ENCODE data around the gene STOX2.

The STOX2 gene, protein sequence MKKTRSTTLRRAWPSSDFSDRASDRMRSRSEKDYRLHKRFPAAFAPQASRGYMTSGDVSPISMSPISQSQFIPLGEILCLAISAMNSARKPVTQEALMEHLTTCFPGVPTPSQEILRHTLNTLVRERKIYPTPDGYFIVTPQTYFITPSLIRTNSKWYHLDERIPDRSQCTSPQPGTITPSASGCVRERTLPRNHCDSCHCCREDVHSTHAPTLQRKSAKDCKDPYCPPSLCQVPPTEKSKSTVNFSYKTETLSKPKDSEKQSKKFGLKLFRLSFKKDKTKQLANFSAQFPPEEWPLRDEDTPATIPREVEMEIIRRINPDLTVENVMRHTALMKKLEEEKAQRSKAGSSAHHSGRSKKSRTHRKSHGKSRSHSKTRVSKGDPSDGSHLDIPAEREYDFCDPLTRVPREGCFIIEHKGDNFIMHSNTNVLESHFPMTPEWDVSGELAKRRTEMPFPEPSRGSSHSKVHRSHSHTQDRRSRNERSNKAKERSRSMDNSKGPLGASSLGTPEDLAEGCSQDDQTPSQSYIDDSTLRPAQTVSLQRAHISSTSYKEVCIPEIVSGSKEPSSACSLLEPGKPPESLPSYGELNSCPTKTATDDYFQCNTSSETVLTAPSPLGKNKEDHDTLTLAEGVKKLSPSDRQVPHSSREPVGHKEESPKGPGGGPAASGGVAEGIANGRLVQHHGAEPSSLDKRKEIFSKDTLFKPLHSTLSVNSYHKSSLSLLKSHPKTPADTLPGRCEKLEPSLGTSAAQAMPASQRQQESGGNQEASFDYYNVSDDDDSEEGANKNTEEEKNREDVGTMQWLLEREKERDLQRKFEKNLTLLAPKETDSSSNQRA (N-terminal part only)

GRCh38 chr4:183905081-183905592, at the start of gene STOX2:
Gene STOX2 (plus strand): TSS chr4:183905307. CDS start chr4:183906791, 1,484 bp downstream.
- FAIRE-seq (no peak), DNase-seq (ENCODE audit: low spot score) (no peak)

- no peak for FAIRE-seq
- no peak for DNase-seq (ENCODE audit: low spot score)
Measured at GRCh38 chr4:183855323-183856190, 49.5 kb upstream of the STOX2 start.

GRCh38 chr4:183857040-183857439, 48.1 kb upstream of the STOX2 start:
- DNase-seq (ENCODE audit: low spot score) = no peak
- FAIRE-seq = no peak

DNA sequence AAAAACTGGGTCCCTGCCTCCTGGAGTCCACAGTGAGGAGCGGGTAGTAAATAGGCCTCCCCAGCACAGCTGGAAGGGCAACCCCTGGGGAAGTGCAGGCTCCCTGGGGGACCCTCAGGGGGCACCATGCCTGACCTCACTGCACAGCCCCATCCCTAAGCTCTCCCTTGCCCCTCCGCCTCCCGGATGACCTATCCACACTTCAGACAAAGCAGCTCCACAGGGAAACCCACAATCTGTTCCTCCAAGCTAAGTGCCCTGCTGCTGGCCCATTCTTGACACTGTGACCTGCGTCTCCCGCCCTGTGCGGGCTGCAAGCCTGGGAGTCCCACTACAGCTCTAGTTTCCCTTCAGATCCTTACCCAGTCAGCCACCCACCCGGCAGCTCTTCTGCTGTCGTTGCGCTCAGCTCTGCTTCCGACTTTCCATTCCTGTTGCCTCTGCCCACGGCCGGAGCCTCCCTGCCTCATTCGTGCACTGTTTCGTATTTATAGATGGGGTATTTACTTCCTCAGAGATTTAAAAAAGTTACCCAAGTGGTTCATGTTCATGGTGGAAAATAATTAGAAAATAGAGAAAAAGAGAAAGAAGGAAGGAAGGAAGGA, 47.0 kb upstream of the STOX2 start:
- DNase-seq (ENCODE audit: low spot score) = no peak
- FAIRE-seq = no peak

GRCh38 chr4:183860119-183860518, 45.0 kb upstream of the STOX2 start:
- no peak for FAIRE-seq
- DNase-seq (ENCODE audit: low spot score) = no peak

DNA sequence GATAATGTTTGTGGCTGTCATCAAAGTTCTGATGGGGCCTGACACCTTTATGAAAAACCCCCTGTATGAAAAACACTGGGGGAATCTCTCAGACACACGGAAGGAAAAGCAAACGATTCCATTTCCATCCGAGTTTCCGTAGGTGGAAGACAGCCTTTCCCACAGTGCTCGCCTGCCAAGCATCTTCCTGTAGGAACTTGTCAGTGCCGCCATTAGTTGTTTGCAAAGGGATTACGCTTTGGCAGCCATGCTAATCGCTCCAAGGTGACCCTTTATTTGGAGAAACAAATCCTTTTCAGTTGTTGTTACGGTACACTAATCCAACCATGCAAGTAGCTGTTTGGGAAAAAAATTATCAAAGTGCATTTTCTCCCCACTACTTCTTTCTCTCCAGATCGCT, 44.4 kb upstream of the STOX2 start:
- DNase-seq (ENCODE audit: low spot score) = no peak
- no peak for FAIRE-seq

- no peak for DNase-seq (ENCODE audit: low spot score)
- no peak for FAIRE-seq
Measured at GRCh38 chr4:183861426-183861825, 43.7 kb upstream of the STOX2 start.

- no peak for FAIRE-seq
- DNase-seq (ENCODE audit: low spot score) = no peak
Measured at GRCh38 chr4:183863155-183863825, 41.8 kb upstream of the STOX2 start.

GRCh38 chr4:183867247-183867646, 37.9 kb upstream of the STOX2 start:
- FAIRE-seq (no peak), DNase-seq (ENCODE audit: low spot score) (no peak)

DNA sequence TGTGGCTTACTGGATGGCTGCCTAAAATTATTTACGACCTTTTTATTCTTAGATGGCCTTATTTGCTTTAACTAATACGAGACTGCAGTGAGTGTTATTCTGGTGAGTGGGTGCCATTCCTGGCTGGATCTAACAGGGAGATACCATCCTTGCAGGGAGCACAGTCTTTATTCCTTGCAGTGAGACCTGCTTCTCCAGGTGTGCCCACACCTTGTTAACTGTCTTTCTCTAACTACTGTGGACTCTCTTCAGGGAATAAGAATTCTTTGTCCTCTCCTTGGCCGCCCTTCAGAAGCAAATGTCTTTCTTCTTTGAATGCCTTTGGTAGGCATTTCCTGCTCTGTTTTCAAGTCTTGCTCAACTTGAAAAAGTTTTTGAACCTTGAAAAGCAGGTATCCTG, 34.1 kb upstream of the STOX2 start:
- FAIRE-seq = no peak

GRCh38 chr4:183871581-183871980, 33.5 kb upstream of the STOX2 start:
- FAIRE-seq = no peak
- no peak for DNase-seq (ENCODE audit: low spot score)

More for the DNA sequence above, 34.1 kb upstream of the STOX2 start:
- DNase-seq (ENCODE audit: low spot score) = no peak

- DNase-seq (ENCODE audit: low spot score) (no peak), FAIRE-seq (no peak)
Measured at GRCh38 chr4:183872531-183872930, 32.6 kb upstream of the STOX2 start.

DNA sequence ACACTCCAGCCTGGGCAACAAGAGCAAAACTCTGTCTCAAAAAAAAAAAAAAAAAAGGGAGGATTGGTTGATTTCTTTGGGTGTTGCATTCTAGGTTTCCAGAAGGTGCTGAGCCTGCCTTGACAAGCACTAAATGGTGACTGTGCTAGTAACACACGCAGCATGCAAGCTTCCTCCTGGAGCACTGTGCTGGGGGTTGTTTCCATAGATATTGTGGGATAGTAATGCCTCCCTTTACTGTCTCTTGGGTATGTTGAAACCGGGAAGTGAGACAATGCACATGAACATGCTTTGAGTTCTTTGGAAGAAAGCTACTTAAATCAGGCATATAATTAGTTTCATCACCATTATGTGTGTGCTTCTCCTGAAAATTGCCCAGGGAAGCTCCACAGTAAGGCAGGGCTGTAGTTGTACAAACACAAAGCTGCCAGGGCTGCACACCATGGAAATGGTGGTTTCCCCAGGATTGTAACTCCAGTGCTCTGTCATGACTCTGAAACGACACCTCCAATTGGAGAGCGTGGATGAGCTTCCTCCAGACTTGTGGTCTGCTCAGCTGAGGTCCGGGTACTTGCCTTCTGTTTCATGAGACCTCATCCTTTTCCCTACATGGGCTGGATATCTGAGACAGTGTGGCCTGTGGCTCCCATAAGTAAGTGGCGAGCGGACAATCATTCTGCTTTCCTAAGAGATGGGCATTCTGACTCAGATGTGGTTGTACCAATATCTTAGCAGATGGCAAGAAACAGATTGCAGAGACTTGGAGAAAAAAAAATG, 31.5 kb upstream of the STOX2 start:
- no peak for FAIRE-seq
- peak; percentile 60 for DNase-seq (ENCODE audit: low spot score)

- no peak for FAIRE-seq
- DNase-seq (ENCODE audit: low spot score) = no peak
Measured at GRCh38 chr4:183875251-183875825, 29.8 kb upstream of the STOX2 start.

DNA sequence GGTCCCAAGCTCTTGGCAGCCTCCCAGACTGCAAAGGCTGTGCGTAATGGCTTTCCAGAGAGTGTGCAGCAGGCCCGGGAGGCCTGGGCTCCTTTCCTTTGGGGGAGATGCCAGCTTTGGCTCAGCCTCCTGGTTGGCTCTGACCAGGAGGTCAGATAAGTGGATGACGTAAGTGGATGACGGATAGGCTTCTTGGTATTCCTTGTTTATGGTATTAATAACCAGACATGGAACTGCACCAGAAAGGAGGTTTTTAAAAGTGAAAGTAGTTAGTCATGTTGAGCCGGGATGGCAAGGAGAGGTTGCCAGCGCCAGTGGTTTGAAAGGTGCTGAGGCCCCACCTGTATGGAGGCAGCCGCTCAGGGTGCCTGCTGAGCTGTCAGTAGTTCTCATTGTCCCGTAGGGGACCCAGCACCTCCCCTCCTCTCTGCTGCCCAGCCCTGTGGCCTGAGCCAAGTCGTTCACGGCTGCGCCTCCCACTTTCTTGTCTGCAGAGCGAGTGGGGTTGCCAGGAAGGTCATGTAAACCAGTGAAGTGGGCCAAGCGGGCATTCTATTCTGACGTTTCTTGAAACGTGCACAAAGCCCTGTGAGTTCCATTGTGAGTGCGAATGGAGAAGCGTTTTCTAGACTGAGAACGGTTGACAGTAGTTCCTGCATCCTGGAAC, 28.7 kb upstream of the STOX2 start:
- peak; percentile 84 for DNase-seq (ENCODE audit: low spot score)
- FAIRE-seq = peak; percentile 76

DNA sequence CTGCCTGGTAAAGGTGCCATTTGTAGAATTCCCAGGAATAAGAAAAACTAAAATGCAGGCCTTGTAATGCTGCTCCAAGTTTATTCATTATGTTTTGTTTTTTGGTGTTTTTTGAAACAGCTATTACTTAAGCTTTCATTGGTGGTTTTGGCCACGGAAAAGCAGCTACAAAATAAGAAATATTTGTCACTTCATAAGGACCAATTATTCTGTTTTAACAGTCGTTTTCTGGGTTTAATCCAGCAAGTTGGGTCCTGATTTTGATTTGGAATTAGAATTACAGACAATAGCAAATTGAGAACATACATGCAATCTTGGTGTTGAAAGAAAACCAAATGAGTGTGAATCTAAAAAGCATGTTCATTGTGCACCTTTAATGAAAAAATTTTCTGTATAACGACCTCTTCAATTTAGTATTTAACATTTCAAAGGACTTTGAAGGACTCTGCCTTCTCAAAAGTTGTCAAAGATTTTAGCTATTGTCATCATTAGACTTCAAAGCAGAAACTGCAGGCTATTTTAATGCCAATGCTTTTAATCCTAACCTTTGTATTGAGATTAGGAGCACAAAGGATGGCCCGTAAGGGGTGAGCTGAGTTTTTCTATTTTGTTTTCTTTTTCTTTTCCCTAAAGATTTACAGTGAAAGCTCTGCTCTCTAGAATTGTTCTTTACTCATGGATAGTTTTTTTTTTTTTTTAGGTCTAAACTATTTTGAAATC, 26.7 kb upstream of the STOX2 start:
- FAIRE-seq (no peak), DNase-seq (ENCODE audit: low spot score) (no peak)

DNA sequence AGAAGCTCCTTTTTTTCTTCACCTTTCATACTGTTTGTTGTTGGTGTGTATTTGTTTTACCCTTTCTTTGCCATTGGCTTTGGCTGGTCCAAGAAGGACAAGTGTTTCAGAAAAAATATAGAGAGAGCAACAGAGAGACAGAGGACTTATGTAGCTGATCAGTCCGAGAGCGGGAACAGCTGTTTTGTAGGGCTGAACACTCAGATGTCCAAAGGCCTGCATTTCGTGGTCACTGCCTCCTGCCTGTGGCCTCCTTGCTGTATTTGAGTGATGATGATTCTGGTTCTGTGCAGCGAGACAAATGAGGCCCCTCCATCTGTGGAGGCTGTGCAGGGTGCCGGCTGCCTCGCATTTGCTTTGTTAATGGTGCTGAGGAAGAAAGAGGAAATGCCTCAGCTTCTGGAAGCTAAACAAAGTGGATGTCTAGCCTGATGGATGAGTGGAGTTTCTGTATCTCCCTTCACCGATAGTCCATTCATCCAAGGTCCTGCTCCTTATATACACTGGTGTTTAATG, 19.8 kb upstream of the STOX2 start:
- DNase-seq (ENCODE audit: low spot score) (no peak), FAIRE-seq (no peak)

DNA sequence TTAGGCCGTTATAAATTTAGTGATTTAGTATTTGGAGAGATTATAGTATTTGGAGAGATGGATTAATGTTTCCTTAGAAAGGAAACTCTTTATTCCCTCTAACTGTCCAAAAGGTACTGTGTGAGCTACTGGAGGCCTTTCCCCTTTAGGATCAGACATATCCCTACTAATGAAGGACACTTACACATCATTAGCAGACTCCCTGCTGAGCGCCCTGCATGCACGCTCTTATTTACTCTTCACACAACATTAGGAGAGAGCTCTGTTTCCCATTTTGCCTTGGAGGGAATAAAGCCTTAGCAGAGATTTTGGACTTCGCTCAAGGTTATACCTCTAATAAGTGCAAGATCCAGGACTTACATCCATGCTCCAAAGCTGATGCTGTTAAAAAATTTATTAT, 17.8 kb upstream of the STOX2 start:
- FAIRE-seq (no peak), DNase-seq (ENCODE audit: low spot score) (no peak)
